SH-SY5Y (cell line): ENCODE results near the gene RGS19.

Source experiments
- GATA2 ChIP-seq: IDR thresholded peaks from 2 replicates; pipeline ENCODE4 v1.6.1; 2011; ENCODE audit warnings: mild to moderate bottlenecking, low read depth, low read length
- GATA3 ChIP-seq: IDR thresholded peaks from 2 replicates; pipeline ENCODE4 v1.6.1; 2011; ENCODE audit warnings: low read depth, mild to moderate bottlenecking, low read length, moderate library complexity

GRCh38 chr20:64067005-64067632 lies 12.2 kb downstream of the RGS19 start:
- TF ChIP-seq GATA3 (no peak), GATA2 (no peak)
